GM23338 (cell line): Measurements from ENCODE around the gene PRPF6.

ENCODE experiments used
- CREB1 ChIP-seq: fragments of 250-450 bp; sonication (Bioruptor Pico); IDR thresholded peaks from 2 replicates; pipeline ENCODE4 v1.5.0; 2020; ENCODE audit warnings: low read depth, mild to moderate bottlenecking, moderate library complexity
- CTCF ChIP-seq, 2 experiments: fragments of 200-600 bp in 1 of 2; sonication (generic) in 1 of 2; conservative IDR thresholded peaks; 2 replicates each; pipeline versions ENCODE4 v1.5.1 to v1.6.1; 2016 to 2017; ENCODE audit warnings: antibody characterized with exemption in 2 of 2, low read depth in 2 of 2, mild to moderate bottlenecking in 2 of 2, moderate library complexity in 1 of 2
- ETS1 ChIP-seq: IDR thresholded peaks from 2 replicates; pipeline ENCODE4 v1.6.1; 2016; ENCODE audit warnings: antibody characterized with exemption
- EZH2 ChIP-seq: fragments of 200-600 bp; sonication (generic); IDR thresholded peaks from one replicate; pipeline ENCODE4 v1.8.0; 2017; ENCODE audit warnings: antibody characterized with exemption, mild to moderate bottlenecking, low read depth; ENCODE audit not compliant: unreplicated experiment
- EZH2phosphoT487 ChIP-seq: fragments of 200-600 bp; sonication (generic); IDR thresholded peaks from one replicate; pipeline ENCODE4 v1.8.1; 2018; ENCODE audit warnings: antibody characterized with exemption; ENCODE audit not compliant: unreplicated experiment
- POLR2AphosphoS5 ChIP-seq: IDR thresholded peaks from 2 replicates; pipeline ENCODE4 v1.6.1; 2016; ENCODE audit warnings: antibody characterized with exemption, low read depth
- REST ChIP-seq: IDR thresholded peaks from one replicate; pipeline ENCODE4 v1.6.1; 2018; ENCODE audit warnings: antibody characterized with exemption; ENCODE audit not compliant: unreplicated experiment
- ZNF331 ChIP-seq: fragments of 250-450 bp; sonication (Bioruptor Pico); IDR thresholded peaks from 2 replicates; pipeline ENCODE4 v1.5.0; 2020; ENCODE audit warnings: low read depth, mild to moderate bottlenecking, moderate library complexity

- TF ChIP-seq CTCF (conservative IDR thresholded peaks at IDR 0.05; ENCODE audit: low read depth in 2 of 2) (no peak), POLR2AphosphoS5 (no peak), ZNF331 (CRISPR knock-in tag) (no peak), CREB1 (no peak), REST (no peak), EZH2phosphoT487 (no peak), EZH2 (no peak), ETS1 (no peak)
Observed at GRCh38 chr20:63944078-63944941, 36.6 kb upstream of the PRPF6 start.
